GM18870 (cell line): ENCODE measurements around the gene CNPY4.
"Not testable (repeated sequence)": the region's sequence is repeated elsewhere in the genome, so short reads cannot be mapped to it uniquely, and the experiment has no call there.

Experiments
- ATAC-seq: cut with Tn5 transposase; IDR thresholded peaks from one replicate; pipeline ENCODE4 v1.9.1; 2021; ENCODE audit warnings: moderate library complexity; ENCODE audit not compliant: unreplicated experiment

CNPY4 gene

DNA sequence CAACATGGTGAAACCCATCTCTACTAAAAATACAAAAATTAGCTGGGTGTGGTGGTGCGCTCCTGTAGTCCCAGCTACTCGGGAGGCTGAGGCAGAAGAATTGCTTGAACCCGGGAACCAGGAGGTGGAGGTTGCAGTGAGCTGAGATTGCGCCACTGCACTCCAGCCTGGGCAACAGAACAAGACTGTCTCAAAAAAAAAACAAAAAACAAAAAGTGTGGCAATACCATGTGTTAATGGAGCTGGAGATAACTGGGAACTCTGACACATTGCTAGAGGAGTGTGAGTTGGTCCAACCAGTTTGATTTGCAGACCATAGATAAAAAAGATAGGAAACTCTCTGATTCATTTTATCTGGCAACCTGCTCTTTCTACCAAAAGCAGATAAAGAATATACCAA lies 26.9 kb downstream of the CNPY4 start:
- ATAC-seq = not testable (repeated sequence)

DNA sequence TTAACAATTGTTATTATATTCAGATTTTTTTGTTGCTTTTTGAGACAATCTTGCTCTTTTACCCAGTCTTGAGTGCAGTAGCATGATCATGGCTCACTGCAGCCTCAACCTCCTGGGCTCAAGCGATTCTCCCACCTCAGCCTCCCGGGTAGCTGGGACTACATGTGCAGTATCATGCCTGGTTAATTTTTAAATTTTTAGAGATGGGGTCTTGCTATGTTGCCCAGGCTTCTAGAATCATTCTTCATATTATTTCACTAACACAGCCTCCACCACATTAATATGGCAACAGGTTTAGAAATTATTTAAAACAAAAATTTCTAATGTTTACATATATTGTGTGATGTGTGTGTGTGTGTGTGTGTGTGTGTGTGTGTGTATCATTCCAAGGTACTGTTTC lies 27.8 kb downstream of the CNPY4 start:
- ATAC-seq = no peak

- ATAC-seq = no peak
These were observed 28.8 kb downstream of the CNPY4 start for GRCh38 chr7:100148225-100148558.

DNA sequence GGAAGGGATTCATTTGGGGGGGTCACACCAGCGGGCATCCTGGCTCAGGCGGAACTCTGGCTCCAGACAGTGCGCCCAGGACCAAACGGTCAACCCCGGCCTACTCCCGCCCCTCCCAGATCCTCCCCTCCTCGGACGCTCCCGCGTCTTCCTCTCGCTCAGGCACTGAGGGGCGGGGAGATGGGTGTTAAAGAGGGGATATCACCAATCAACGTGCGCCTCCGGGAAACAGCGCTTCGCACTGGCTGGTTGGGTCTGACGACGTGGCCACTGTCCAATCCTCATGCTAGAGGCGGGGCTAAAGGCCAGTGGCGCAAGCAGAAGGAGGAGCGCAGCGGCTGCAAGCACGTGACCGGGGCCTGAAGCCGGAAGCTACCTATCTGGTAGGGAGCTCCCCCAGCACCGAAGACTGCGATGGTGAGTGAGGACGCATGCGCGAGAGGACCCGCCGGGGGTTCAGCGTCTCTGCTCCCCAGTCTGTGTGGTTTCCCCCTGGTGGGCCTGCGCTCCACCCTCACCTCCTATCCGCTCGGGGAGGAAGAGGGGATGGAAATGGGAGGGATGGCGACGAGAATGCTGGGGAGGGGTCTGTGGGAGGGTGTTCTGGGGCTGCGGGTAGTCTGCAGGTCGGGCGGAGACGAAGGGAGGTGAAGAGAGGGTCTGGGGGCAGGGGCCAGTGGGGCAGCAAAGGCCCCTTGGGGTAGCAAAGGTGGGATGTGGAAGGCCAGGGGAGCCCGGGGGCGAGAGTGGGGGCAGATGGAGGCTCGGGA lies 29.3 kb downstream of the CNPY4 start, which contains the start of gene LAMTOR4:
TSS of gene LAMTOR4 (plus strand) at position 360 of the 770 bp plus-strand sequence. CDS start at position 415, 55 bp downstream.
- peak; percentile 98 for ATAC-seq

DNA sequence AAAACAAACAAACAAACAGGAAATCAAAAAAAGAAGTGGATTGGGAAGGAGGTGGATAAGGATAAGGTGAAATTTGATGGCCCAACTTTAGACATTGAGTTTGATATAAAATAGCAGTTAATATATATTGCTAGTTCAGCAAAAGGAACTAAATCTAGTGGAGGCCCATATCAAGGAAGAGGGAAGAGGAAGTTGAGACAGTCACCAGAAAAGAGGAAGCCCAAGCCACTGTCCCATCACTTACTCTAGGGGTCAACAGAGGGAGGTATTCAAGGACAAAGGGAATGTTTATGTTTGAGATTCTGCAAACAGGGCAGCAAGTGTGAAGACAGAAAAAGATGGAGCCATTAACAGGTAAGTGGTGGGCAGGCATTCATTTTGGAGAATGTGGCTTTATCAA lies 33.0 kb downstream of the CNPY4 start:
- no peak for ATAC-seq

- ATAC-seq = no peak
These were observed 33.7 kb downstream of the CNPY4 start for GRCh38 chr7:100152937-100153666.

DNA sequence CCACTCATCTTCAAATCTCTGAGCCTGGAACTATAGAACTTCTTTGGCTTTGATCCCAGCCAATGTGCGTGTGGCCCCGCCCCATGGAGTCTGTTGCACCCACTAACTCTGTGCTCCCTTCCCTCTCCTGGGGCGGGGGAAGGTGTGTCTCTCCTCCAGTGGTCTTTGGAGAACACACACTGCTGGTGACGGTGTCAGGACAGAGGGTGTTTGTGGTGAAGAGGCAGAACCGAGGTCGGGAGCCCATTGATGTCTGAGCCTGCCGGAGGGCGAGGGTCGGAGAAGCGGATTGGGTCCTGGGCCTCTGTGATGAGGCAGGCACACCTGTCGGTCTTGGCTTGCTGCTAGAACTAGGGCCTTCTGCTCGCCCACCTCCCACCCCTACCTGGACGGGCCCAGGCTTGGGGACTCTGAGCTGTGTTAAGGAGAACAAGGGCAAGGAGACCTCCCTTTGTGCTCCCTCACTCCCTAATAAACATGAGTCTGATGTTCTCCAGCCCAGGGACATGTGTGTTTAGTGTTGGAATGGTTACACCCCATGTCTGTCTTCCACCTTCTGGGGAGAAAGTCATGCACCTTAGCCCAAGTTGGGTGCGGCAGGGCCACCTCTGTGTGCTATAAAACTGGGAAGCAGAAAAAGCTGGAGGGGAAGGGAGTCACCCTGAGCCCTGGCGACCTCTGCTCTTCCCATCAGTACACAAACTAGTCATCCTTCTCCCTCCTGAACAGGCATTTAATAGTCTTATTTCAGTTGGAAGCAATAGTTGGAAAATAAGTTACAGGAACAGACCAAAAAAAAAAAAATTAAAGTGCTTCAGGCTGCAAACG lies 34.5 kb downstream of the CNPY4 start:
- ATAC-seq = no peak

GRCh38 chr7:100154651-100155491 lies 35.4 kb downstream of the CNPY4 start:
- no peak for ATAC-seq

GRCh38 chr7:100155553-100156317 lies 36.3 kb downstream of the CNPY4 start:
- ATAC-seq = no peak

- ATAC-seq = no peak
These were observed 37.1 kb downstream of the CNPY4 start for GRCh38 chr7:100156331-100157068.

DNA sequence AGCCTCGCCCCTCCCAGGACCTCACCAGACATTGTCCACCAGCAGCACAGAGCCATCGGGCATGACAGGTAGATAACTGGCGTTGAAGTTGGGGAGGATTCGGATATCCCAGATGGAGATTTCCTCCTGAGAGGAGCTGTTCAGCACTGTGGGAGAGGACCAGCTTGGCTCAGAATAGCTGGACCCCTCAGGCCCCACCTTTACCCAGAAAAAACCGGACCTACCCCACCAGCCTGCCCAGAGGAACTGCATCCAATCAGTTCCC lies 37.6 kb downstream of the CNPY4 start:
- ATAC-seq = no peak

GRCh38 chr7:100157334-100158228 lies 38.1 kb downstream of the CNPY4 start:
- ATAC-seq = no peak

- ATAC-seq = peak; percentile 58
These were observed 39.0 kb downstream of the CNPY4 start, which contains the start of gene TRAPPC14 for GRCh38 chr7:100158229-100159098. TSS of gene TRAPPC14 (minus strand) at chr7:100158723. CDS start at chr7:100158499, 224 bp downstream.

DNA sequence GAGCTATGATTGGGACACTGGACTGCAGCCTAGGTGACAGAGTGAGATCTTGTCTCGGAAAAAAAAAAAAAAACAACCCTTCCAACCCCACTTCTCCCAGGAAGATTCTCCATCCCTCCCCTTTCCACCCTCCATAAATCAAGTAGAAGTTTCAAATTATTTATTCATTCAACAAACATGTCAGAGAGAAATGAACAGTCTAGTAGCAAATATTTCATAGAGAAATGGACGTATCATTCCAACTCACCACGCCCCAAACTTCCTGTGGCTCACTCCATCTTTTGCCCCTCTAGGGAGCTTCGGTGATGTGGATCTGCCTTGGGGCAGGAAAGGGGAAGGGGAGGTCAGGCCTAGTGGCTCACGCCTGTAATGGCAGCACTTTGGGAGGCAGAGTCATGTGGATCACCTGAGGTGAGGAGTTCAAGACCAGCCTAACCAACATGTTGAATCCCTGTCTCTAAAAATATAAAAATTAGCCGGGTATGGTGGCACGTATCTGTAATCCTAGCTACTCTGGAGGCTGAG lies 39.7 kb downstream of the CNPY4 start:
- no peak for ATAC-seq

DNA sequence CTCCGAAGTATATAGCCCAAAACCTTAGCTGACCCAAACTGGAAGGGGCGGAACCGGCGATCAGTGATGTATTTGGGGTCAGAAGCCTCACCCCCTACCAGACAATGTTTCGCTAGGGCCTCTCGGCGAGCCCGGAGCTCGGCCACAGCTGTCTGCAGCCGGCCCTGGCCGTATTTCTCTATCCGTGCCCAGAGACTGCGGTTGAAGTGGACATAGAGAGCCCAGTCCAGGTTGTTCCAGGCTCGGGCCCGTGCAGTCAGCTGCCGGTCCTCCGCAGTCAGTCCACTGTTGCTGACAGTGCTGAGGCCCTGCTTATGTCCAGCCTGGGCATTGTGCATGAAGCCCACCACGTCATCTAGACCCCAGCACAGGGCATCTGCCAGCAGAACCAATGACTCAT lies 40.6 kb downstream of the CNPY4 start:
- no peak for ATAC-seq

GRCh38 chr7:100163006-100163531 lies 43.6 kb downstream of the CNPY4 start:
- no peak for ATAC-seq

- no peak for ATAC-seq
These were observed 44.4 kb downstream of the CNPY4 start for GRCh38 chr7:100163871-100164270.
